ENCODE measurements around the gene LRRC8D.
"Not testable (repeated sequence)": the region's sequence is repeated elsewhere in the genome, so short reads cannot be mapped to it uniquely, and the experiment has no call there.

LRRC8D gene

DNA sequence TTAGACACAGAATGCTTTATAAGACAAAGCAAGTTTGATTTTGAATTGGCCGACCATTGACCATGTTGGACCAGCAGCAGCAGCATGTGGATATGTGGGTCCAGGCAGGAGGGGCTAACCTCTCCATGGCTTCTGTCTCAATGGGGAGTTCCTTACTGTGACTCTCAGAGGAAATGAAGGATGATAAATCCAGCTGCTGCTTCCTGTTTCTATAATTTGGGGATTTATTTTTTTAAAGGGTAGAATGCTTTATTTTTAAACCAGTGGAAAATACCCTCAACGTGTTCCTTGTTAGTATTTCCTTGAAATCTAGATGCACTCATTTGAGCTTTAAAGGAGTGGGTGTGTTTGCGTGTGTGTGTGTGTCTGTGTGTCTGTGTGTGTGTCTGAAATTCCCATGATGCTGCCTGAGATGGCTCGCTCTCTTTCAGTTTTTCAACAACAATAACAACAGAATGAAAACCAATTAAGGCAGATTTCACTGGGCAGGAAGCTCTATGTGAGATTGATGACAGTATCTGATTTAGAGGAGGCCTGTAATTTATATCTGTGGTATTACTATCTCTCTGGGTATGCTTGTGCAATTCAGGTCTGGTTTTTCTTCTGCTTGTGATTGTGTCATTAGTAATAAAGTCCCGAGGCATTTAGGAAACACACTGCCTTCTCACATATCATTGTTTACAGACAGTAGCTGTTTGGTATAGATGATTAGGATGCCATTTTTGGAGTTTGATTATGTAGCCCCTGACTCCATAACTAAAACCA is 88.0 kb downstream of the LRRC8D start:
- FAIRE-seq (no peak), DNase-seq (ENCODE audit: low spot score) (peak; percentile 49)

- no peak for DNase-seq (ENCODE audit: low spot score)
- no peak for FAIRE-seq
Observed at GRCh38 chr1:89910268-89910667, 89.4 kb downstream of the LRRC8D start.

DNA sequence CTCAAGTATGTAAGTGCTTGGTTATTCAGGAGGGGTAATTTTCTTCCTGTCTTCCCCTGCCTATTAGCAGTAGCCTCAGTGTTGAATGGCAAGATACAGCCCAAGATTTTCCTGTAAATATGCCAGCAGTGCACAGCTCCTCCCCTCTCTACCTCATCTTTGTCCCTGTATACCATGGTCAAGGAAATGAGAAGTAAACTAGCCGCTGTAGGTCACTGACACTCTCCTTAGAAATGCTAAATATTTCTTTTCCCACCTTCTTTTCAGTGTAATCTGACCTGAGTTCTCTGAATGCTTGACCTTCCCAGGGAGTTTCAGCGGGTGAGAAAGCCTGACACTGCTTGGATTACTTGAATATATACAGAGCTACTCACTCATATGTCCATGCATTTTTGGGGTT is 89.9 kb downstream of the LRRC8D start:
- peak; percentile 95 for FAIRE-seq
- peak; percentile 97 for DNase-seq (ENCODE audit: low spot score)

GRCh38 chr1:89911191-89911991 is 90.6 kb downstream of the LRRC8D start:
- DNase-seq (ENCODE audit: low spot score) (no peak), FAIRE-seq (no peak)

- DNase-seq (ENCODE audit: low spot score) (no peak), FAIRE-seq (no peak)
Observed at GRCh38 chr1:89912073-89912472, 91.2 kb downstream of the LRRC8D start.

DNA sequence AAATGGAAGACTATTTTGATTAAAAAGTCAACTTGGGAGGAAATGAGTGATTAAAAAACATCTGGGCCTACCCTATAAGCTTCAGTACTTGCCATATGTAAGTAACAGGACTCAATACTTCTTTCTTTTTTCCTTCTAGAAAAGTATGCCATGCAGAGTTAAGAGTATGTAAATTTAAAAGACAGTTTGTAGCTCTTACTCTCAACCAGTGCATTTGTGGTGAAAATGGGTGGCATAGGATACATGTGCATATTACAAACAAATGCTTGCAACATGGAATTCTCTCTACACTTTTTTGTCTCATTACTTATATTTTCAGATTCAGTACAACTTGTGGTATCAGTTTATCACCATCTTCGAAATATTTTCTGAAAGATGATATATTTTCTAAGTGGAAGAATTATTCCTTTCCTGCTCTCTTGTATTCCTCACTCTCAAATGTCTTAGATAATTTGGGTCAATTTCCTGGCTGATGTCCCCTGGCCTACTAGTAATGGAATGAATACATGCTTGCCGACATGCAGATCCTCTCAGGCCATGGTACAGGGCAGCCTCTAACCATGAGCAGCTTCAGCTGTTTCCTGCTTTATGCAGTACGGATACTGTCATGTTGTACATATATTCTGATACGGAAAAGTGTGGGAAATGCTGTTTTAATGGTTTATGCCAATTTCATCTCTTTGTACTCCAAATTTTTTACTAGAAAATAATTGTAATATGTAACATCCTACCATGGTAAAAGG is 92.7 kb downstream of the LRRC8D start:
- FAIRE-seq, result no peak

GRCh38 chr1:89917353-89917752 is 96.5 kb downstream of the LRRC8D start:
- DNase-seq (ENCODE audit: low spot score), result no peak
- FAIRE-seq, result no peak

More for the DNA sequence above, 92.7 kb downstream of the LRRC8D start:
- DNase-seq (ENCODE audit: low spot score), result no peak

- DNase-seq (ENCODE audit: low spot score) (no peak), FAIRE-seq (no peak)
Observed at GRCh38 chr1:89918127-89918793, 97.4 kb downstream of the LRRC8D start.

- FAIRE-seq, result peak; percentile 89
- DNase-seq (ENCODE audit: low spot score), result peak; percentile 58
Observed at GRCh38 chr1:89918794-89919155, 97.9 kb downstream of the LRRC8D start.

DNA sequence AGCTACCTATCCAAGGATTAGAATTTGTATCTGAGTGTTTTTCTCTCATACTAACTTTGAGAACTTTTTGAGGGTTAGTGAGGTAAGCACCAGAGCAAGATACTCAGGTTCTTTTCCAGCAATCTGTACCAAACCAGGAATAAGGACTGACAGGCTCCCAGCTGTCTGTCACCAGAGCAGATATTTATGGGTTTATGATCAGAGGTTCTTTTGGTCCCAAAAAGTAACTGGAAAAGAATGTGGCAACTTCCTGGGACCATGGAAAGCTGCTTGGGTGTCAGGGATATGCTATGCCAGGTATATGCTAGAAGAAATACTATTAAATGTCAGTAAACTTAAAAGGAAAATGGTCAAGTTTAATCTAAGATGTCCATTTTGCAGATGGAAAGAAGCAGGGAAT is 98.3 kb downstream of the LRRC8D start:
- FAIRE-seq, result no peak
- DNase-seq (ENCODE audit: low spot score), result no peak

GRCh38 chr1:89922911-89923310 is 102.1 kb downstream of the LRRC8D start:
- FAIRE-seq (no peak), DNase-seq (ENCODE audit: low spot score) (no peak)

- DNase-seq (ENCODE audit: low spot score) (no peak), FAIRE-seq (no peak)
Observed at GRCh38 chr1:89923517-89923916, 102.7 kb downstream of the LRRC8D start.

- not testable (repeated sequence) for FAIRE-seq; DNase-seq (ENCODE audit: low spot score)
Observed at GRCh38 chr1:89924075-89924474, 103.2 kb downstream of the LRRC8D start.

DNA sequence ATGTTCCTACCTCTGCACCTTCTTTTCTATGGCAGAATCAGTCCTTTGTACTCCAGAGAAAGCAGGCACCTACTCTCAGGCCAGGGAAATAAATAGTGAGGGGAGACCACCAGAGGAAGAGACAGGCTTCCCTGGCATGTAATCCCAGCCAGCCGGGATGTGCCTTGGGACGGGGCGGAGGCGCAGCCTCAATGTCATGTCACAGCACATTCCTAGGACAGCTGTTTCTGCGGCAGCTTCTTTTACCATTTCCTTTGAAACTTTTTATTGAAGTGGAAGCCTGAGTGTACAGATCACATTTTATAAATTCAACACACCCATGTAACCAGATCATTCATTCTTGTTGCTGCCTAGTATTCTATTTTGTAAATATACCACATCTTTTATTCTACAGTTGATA is 106.2 kb downstream of the LRRC8D start:
- no peak for DNase-seq (ENCODE audit: low spot score)
- FAIRE-seq, result no peak

GRCh38 chr1:89927478-89927877 is 106.6 kb downstream of the LRRC8D start:
- DNase-seq (ENCODE audit: low spot score), result no peak
- FAIRE-seq, result no peak

DNA sequence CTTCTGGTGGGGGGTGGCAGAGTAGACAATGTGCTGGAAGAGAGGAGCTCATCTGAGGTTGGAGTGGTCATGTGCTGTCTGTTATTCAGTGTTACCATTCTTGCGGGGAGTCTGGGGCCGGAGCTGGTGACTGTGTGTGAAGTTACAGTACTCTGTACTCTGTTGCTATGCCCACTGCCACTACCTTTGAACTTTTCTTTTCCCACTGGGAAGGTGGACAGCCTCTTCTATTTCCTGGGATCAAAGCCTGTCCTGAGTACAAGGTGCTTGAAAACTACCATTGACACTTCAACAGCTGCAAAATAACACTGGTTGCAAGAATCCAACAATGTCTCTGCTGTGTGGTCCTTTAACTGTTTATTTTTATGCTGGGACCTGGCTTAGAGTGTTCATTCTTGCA is 107.7 kb downstream of the LRRC8D start:
- DNase-seq (ENCODE audit: low spot score), result no peak
- no peak for FAIRE-seq

- DNase-seq (ENCODE audit: low spot score) (no peak), FAIRE-seq (no peak)
Observed at GRCh38 chr1:89929467-89930063, 108.7 kb downstream of the LRRC8D start.

GRCh38 chr1:89930579-89930978 is 109.7 kb downstream of the LRRC8D start:
- FAIRE-seq, result no peak
- DNase-seq (ENCODE audit: low spot score), result no peak

- no peak for DNase-seq (ENCODE audit: low spot score)
- no peak for FAIRE-seq
Observed at GRCh38 chr1:89931964-89932363, 111.1 kb downstream of the LRRC8D start.

GRCh38 chr1:89932598-89933364 is 111.9 kb downstream of the LRRC8D start:
- no peak for FAIRE-seq
- no peak for DNase-seq (ENCODE audit: low spot score)

All from RCC 7860 (cell line).